IPS DF 6.9 (cell line): Measurements from ENCODE around the gene TGM5.

ENCODE experiments used
- DNase-seq: peaks from one replicate; pipeline ENCODE4 v3.0.0-alpha.2; 2013; ENCODE audit warnings: low read depth, low spot score
- H3K27ac ChIP-seq: one replicate; pipeline ENCODE4 v1.5.1; 2013; ENCODE audit warnings: low read length, control low read depth
- H3K27me3 ChIP-seq: 2 replicates; pipeline ENCODE4 v1.6.1; 2013; ENCODE audit warnings: mild to moderate bottlenecking, low read length; ENCODE audit not compliant: control insufficient read depth, insufficient read depth
- H3K36me3 ChIP-seq: 2 replicates; pipeline ENCODE4 v1.6.1; 2013; ENCODE audit warnings: low read length; ENCODE audit not compliant: control insufficient read depth, insufficient read depth
- H3K4me1 ChIP-seq: 2 replicates; pipeline ENCODE4 v1.6.1; 2013; ENCODE audit warnings: low read length; ENCODE audit not compliant: control insufficient read depth, insufficient read depth
- H3K4me3 ChIP-seq: 2 replicates; pipeline ENCODE4 v1.5.1; 2013; ENCODE audit warnings: mild to moderate bottlenecking, low read length
- H3K9me3 ChIP-seq: 2 replicates; pipeline ENCODE4 v1.6.1; 2013; ENCODE audit warnings: low read length, inconsistent platforms; ENCODE audit not compliant: control insufficient read depth, insufficient read depth
- WGBS: extraction: QIAGEN DNeasy Blood & Tissue Kit; methylation state at CpG from one replicate; pipeline ENCODE4 v1.1.7; 2013; ENCODE audit warnings: mixed read lengths, missing lambda C conversion rate; ENCODE audit not compliant: insufficient read length, insufficient coverage; 5-methylcytosine and 5-hydroxymethylcytosine counted together

Gene TGM5

GRCh38 chr15:43215961-43216360 lies 50.8 kb downstream of the TGM5 start:
- Histone ChIP-seq H3K27me3 (no peaks in the 10 kb centered on the region), H3K9me3 (no peaks in the 10 kb centered on the region), H3K36me3 (no peaks in the 10 kb centered on the region), H3K4me3 (no peak overlapping the region), H3K4me1 (no peaks in the 10 kb centered on the region; the same call in 1 of the 2 replicates), H3K27ac (no peak overlapping the region)
- no peak for DNase-seq
- WGBS: no CpG with 5 or more reads among the region's 7 CpGs

GRCh38 chr15:43214592-43215295 lies 52.0 kb downstream of the TGM5 start:
- no peak for DNase-seq
- no peak overlapping the region for H3K27ac ChIP-seq
- no peaks in the 10 kb centered on the region for H3K36me3 ChIP-seq
- H3K4me1 ChIP-seq: no peaks in the 10 kb centered on the region; the same call in none of the 2 replicates
- H3K27me3 ChIP-seq: no peaks in the 10 kb centered on the region
- no peaks in the 10 kb centered on the region for H3K9me3 ChIP-seq
- no CpG with 5 or more reads among the region's 6 CpGs for WGBS
- no peak overlapping the region for H3K4me3 ChIP-seq

- H3K4me1 ChIP-seq: no peaks in the 10 kb centered on the region; the same call in none of the 2 replicates
- no peak overlapping the region for H3K27ac ChIP-seq
- no peak overlapping the region for H3K4me3 ChIP-seq
- no peaks in the 10 kb centered on the region for H3K9me3 ChIP-seq
- H3K27me3 ChIP-seq: no peaks in the 10 kb centered on the region
- WGBS: no CpG with 5 or more reads among the region's 8 CpGs
- no peak for DNase-seq
- no peaks in the 10 kb centered on the region for H3K36me3 ChIP-seq
Observed at GRCh38 chr15:43214169-43214568, 52.6 kb downstream of the TGM5 start.

GRCh38 chr15:43213466-43213865 lies 53.3 kb downstream of the TGM5 start:
- H3K36me3 ChIP-seq: no peaks in the 10 kb centered on the region
- no peak overlapping the region for H3K4me3 ChIP-seq
- H3K4me1 ChIP-seq: no peaks in the 10 kb centered on the region; the same call in 1 of the 2 replicates
- no peak overlapping the region for H3K27ac ChIP-seq
- H3K9me3 ChIP-seq: no peaks in the 10 kb centered on the region
- no CpG with 5 or more reads among the region's 5 CpGs for WGBS
- H3K27me3 ChIP-seq: no peaks in the 10 kb centered on the region
- DNase-seq: no peak

GRCh38 chr15:43212951-43213350 lies 53.8 kb downstream of the TGM5 start:
- Histone ChIP-seq H3K36me3 (no peaks in the 10 kb centered on the region), H3K4me1 (no peaks in the 10 kb centered on the region; the same call in 1 of the 2 replicates), H3K9me3 (no peaks in the 10 kb centered on the region), H3K27ac (no peak overlapping the region), H3K27me3 (no peaks in the 10 kb centered on the region), H3K4me3 (no peak overlapping the region)
- DNase-seq: no peak

- H3K4me1 ChIP-seq: no peaks in the 10 kb centered on the region; the same call in 1 of the 2 replicates
- WGBS: no CpG with 5 or more reads among the region's 8 CpGs
- no peak for DNase-seq
- no peak overlapping the region for H3K4me3 ChIP-seq
- H3K9me3 ChIP-seq: no peaks in the 10 kb centered on the region
- H3K27me3 ChIP-seq: no peaks in the 10 kb centered on the region
- no peaks in the 10 kb centered on the region for H3K36me3 ChIP-seq
- H3K27ac ChIP-seq: no peak overlapping the region
Observed at GRCh38 chr15:43212299-43212698, 54.4 kb downstream of the TGM5 start.

- no peak overlapping the region for H3K4me3 ChIP-seq
- no peak overlapping the region for H3K27ac ChIP-seq
- H3K36me3 ChIP-seq: no peaks in the 10 kb centered on the region
- H3K27me3 ChIP-seq: no peaks in the 10 kb centered on the region
- H3K9me3 ChIP-seq: no peaks in the 10 kb centered on the region
- WGBS: no CpG with 5 or more reads among the region's 4 CpGs
- no peaks in the 10 kb centered on the region; the same call in 1 of the 2 replicates for H3K4me1 ChIP-seq
- no peak for DNase-seq
Observed at GRCh38 chr15:43211224-43211735, 55.4 kb downstream of the TGM5 start.

- Histone ChIP-seq H3K27me3 (no peaks in the 10 kb centered on the region), H3K4me3 (no peak overlapping the region), H3K4me1 (no peaks in the 10 kb centered on the region; the same call in 1 of the 2 replicates), H3K27ac (no peak overlapping the region), H3K9me3 (no peaks in the 10 kb centered on the region), H3K36me3 (no peaks in the 10 kb centered on the region)
- DNase-seq: no peak
- no CpG with 5 or more reads among the region's 9 CpGs for WGBS
Observed at GRCh38 chr15:43210807-43211206, 55.9 kb downstream of the TGM5 start.

- Histone ChIP-seq H3K36me3 (no peaks in the 10 kb centered on the region), H3K4me3 (no peak overlapping the region), H3K4me1 (no peaks in the 10 kb centered on the region; the same call in 1 of the 2 replicates), H3K9me3 (no peaks in the 10 kb centered on the region), H3K27ac (no peak overlapping the region), H3K27me3 (no peaks in the 10 kb centered on the region)
- WGBS: no CpG with 5 or more reads among the region's 15 CpGs
- no peak for DNase-seq
Observed at GRCh38 chr15:43210172-43210745, 56.5 kb downstream of the TGM5 start.

- Histone ChIP-seq H3K4me1 (no peaks in the 10 kb centered on the region; the same call in 1 of the 2 replicates), H3K4me3 (no peak overlapping the region), H3K27ac (no peak overlapping the region), H3K9me3 (no peaks in the 10 kb centered on the region), H3K27me3 (no peaks in the 10 kb centered on the region), H3K36me3 (no peaks in the 10 kb centered on the region)
- no CpG with 5 or more reads among the region's 13 CpGs for WGBS
- no peak for DNase-seq
Observed at GRCh38 chr15:43209059-43209824, 57.5 kb downstream of the TGM5 start.
